Liver (tissue), 9 donors: ENCODE measurements around the gene PRPF18. TPM values are rescaled to one million over a fixed set of nuclear protein-coding genes. Genes with fewer than 3 reads are reported as not detected.

ENCODE experiments used
- DNase-seq: peaks from one replicate; pipeline ENCODE4 v3.0.0-alpha.2; 2017; ENCODE audit warnings: low spot score
- H3K27ac ChIP-seq, 2 donors: one replicate each; pipeline ENCODE4 v1.7.0; 2013; ENCODE audit warnings: inconsistent platforms in 2 of 2, low read length in 2 of 2, control low read depth in 1 of 2, low read depth in 1 of 2, mild to moderate bottlenecking in 1 of 2
- H3K27me3 ChIP-seq, 4 donors: one replicate each; pipeline versions ENCODE4 v1.6.1 to v1.7.0; 2013; ENCODE audit warnings: low read length in 3 of 4, inconsistent platforms in 1 of 4, mild to moderate bottlenecking in 1 of 4, moderate library complexity in 1 of 4; ENCODE audit not compliant: control insufficient read depth in 4 of 4, insufficient read depth in 4 of 4
- H3K36me3 ChIP-seq, 4 donors: one replicate each; pipeline versions ENCODE4 v1.6.1 to v1.7.0; 2013; ENCODE audit warnings: low read length in 3 of 4, mild to moderate bottlenecking in 3 of 4, low read depth in 1 of 4, moderate library complexity in 1 of 4; ENCODE audit not compliant: control insufficient read depth in 4 of 4, insufficient read depth in 3 of 4
- H3K4me1 ChIP-seq, 4 donors: one replicate each; pipeline versions ENCODE4 v1.6.1 to v1.7.0; 2013; ENCODE audit warnings: low read length in 3 of 4, mild to moderate bottlenecking in 3 of 4, moderate library complexity in 1 of 4; ENCODE audit not compliant: control insufficient read depth in 4 of 4, insufficient read depth in 4 of 4
- H3K4me3 ChIP-seq, 3 donors: one replicate each; pipeline versions ENCODE4 v1.6.1 to v1.7.0; 2013; ENCODE audit warnings: low read length in 3 of 3, control low read depth in 1 of 3, low read depth in 1 of 3, mild to moderate bottlenecking in 1 of 3
- H3K9ac ChIP-seq, 2 donors: one replicate each; pipeline ENCODE4 v1.7.0; 2013; ENCODE audit warnings: low read length in 2 of 2, mild to moderate bottlenecking in 2 of 2, moderate library complexity in 2 of 2, control low read depth in 1 of 2, low read depth in 1 of 2
- H3K9me3 ChIP-seq, 4 donors: one replicate each; pipeline versions ENCODE4 v1.6.1 to v1.7.0; 2013; ENCODE audit warnings: low read length in 3 of 4; ENCODE audit not compliant: control insufficient read depth in 4 of 4
- ATF3 ChIP-seq: IDR thresholded peaks from 2 replicates; pipeline ENCODE4 v1.6.1; 2016; ENCODE audit warnings: antibody characterized with exemption
- CTCF ChIP-seq: fragments of 150-350 bp; IDR thresholded peaks from 2 replicates; pipeline ENCODE4 v1.5.1; 2017; ENCODE audit warnings: improper control_type of control experiment, low read depth, low read length; ENCODE audit not compliant: missing input control
- EGR1 ChIP-seq, 2 donors: IDR thresholded peaks; 2 replicates each; pipeline ENCODE4 v1.6.1; 2016 to 2018; ENCODE audit warnings: antibody characterized with exemption in 2 of 2, low read depth in 2 of 2
- FOXA1 ChIP-seq: IDR thresholded peaks from 2 replicates; pipeline ENCODE4 v1.6.1; 2016; ENCODE audit warnings: antibody characterized with exemption
- FOXA2 ChIP-seq: IDR thresholded peaks from 2 replicates; pipeline ENCODE4 v1.6.1; 2016; ENCODE audit warnings: antibody characterized with exemption
- GABPA ChIP-seq, 2 donors: IDR thresholded peaks in 1 of 2; conservative IDR thresholded peaks in 1 of 2; 2 replicates each; pipeline ENCODE4 v1.6.1; 2016; ENCODE audit warnings: antibody characterized with exemption in 2 of 2, mild to moderate bottlenecking in 1 of 2, moderate library complexity in 1 of 2
- HNF4A ChIP-seq, 2 donors: conservative IDR thresholded peaks; 2 replicates each; pipeline ENCODE4 v1.6.1; 2016; ENCODE audit warnings: antibody characterized with exemption in 2 of 2, mild to moderate bottlenecking in 2 of 2
- HNF4G ChIP-seq: IDR thresholded peaks from 2 replicates; pipeline ENCODE4 v1.6.1; 2016; ENCODE audit warnings: antibody characterized with exemption
- JUND ChIP-seq, 2 donors: IDR thresholded peaks; 2 replicates each; pipeline ENCODE4 v1.6.1; 2016; ENCODE audit warnings: antibody characterized with exemption in 2 of 2
- MAX ChIP-seq: IDR thresholded peaks from 2 replicates; pipeline ENCODE4 v1.6.1; 2016; ENCODE audit warnings: antibody characterized with exemption
- NR2F2 ChIP-seq: IDR thresholded peaks from 2 replicates; pipeline ENCODE4 v1.6.1; 2016; ENCODE audit warnings: antibody characterized with exemption
- RAD21 ChIP-seq, 2 donors: IDR thresholded peaks; 2 replicates each; pipeline ENCODE4 v1.6.1; 2016; ENCODE audit warnings: antibody characterized with exemption in 2 of 2, mild to moderate bottlenecking in 2 of 2
- REST ChIP-seq: IDR thresholded peaks from 2 replicates; pipeline ENCODE4 v1.6.1; 2016; ENCODE audit warnings: antibody characterized with exemption, mild to moderate bottlenecking
- RXRA ChIP-seq, 2 donors: IDR thresholded peaks; 2 replicates each; pipeline ENCODE4 v1.6.1; 2017 to 2018; ENCODE audit warnings: antibody characterized with exemption in 2 of 2, mild to moderate bottlenecking in 1 of 2
- SP1 ChIP-seq: IDR thresholded peaks from 2 replicates; pipeline ENCODE4 v1.6.1; 2018; ENCODE audit warnings: antibody characterized with exemption, mild to moderate bottlenecking
- TAF1 ChIP-seq: conservative IDR thresholded peaks from 2 replicates; pipeline ENCODE4 v1.6.1; 2016; ENCODE audit warnings: antibody characterized with exemption, mild to moderate bottlenecking
- YY1 ChIP-seq: IDR thresholded peaks from 2 replicates; pipeline ENCODE4 v1.6.1; 2016; ENCODE audit warnings: antibody characterized with exemption, mild to moderate bottlenecking
- WGBS: extraction: QIAGEN DNeasy Blood & Tissue Kit; methylation state at CpG from one replicate; pipeline ENCODE4 v1.1.7; 2013; 5-methylcytosine and 5-hydroxymethylcytosine counted together
- polyA plus RNA-seq, 2 donors: library from polyadenylated mRNA; stranded (reverse) in 1 of 2; unstranded in 1 of 2; fragments of 200-250 nt in 1 of 2; fragments of >200 nt in 1 of 2; fragmentation: Nextera tagmentation in 1 of 2; extraction: Ambion mirVana in 1 of 2; gene quantifications; one replicate each; pipeline versions ENCODE4 v1.2.1 to v1.2.3, GENCODE V29; 2013 to 2015
- total RNA-seq, 2 donors: library from RNA; depleted of rRNA; stranded (reverse); fragments of >200 nt; gene quantifications; one replicate each; pipeline ENCODE4 v1.2.3, GENCODE V29; 2014
- donor health status: healthy.
- donor health status: healthy.
- donor health status: healthy.
- donor health status: healthy.
- donor health status: healthy.

Gene PRPF18
- total and polyA plus RNA-seq, 4 donors, result 10.0 to 28.3 (median 14.5) TPM

- Histone ChIP-seq H3K4me3 (no peak overlapping the region), H3K27me3 (no peaks in the 10 kb centered on the region), H3K4me1 (peaks cover 0 to 3% (median 0%) of the 10 kb centered on the region in 4 donors), H3K27ac (no peak overlapping the region), H3K9ac (no peak overlapping the region), H3K36me3 (peaks cover 0 to 11% (median under 1%) of the 10 kb centered on the region in 4 donors), H3K9me3 (no peaks in the 10 kb centered on the region)
- WGBS, result 92% methylated on average over 2 of the region's 2 CpGs
- DNase-seq, result no peak
- TF ChIP-seq EGR1 (IDR thresholded peaks at IDR 0.05; ENCODE audit: low read depth in 2 of 2) (no peak), HNF4A (conservative IDR thresholded peaks at IDR 0.05) (no peak), NR2F2 (no peak), TAF1 (no peak), JUND (IDR thresholded peaks at IDR 0.05) (no peak), RXRA (IDR thresholded peaks at IDR 0.05) (no peak), FOXA2 (no peak), REST (no peak), YY1 (no peak), ATF3 (no peak), RAD21 (IDR thresholded peaks at IDR 0.05) (no peak), GABPA (IDR thresholded peaks at IDR 0.05 in 1 of 2, conservative IDR thresholded peaks at IDR 0.05 in 1 of 2) (no peak), HNF4G (no peak), SP1 (no peak), CTCF (no peak), FOXA1 (no peak), MAX (no peak)
Observed at GRCh38 chr10:13593535-13593934, 6.8 kb downstream of the PRPF18 start.

GRCh38 chr10:13594641-13595040, 7.9 kb downstream of the PRPF18 start:
- Histone ChIP-seq H3K27me3 (no peaks in the 10 kb centered on the region), H3K4me3 (no peak overlapping the region), H3K4me1 (no peaks in the 10 kb centered on the region), H3K9ac (no peak overlapping the region), H3K9me3 (no peaks in the 10 kb centered on the region), H3K36me3 (peaks cover under 1 to 11% (median 2%) of the 10 kb centered on the region in 4 donors), H3K27ac (no peak overlapping the region)
- 89% methylated on average over 2 of the region's 2 CpGs for WGBS
- no peak for DNase-seq
- TF ChIP-seq SP1, result no peak
- TF ChIP-seq FOXA2, result no peak
- no peak for TF ChIP-seq JUND (IDR thresholded peaks at IDR 0.05)
- no peak for TF ChIP-seq FOXA1
- no peak for TF ChIP-seq RXRA (IDR thresholded peaks at IDR 0.05)
- no peak for TF ChIP-seq YY1
- no peak for TF ChIP-seq TAF1
- no peak for TF ChIP-seq MAX
